GM12874 (cell line): ENCODE measurements around the gene SLC6A9.

ENCODE experiments used
- TF ChIP-seq, protein P1 (sequence below): IDR thresholded peaks from 2 replicates; pipeline ENCODE4 v1.5.1; 2011; ENCODE audit warnings: low read depth, mild to moderate bottlenecking, control low read depth, low read length, moderate library complexity; ENCODE audit not compliant: insufficient read depth

Gene SLC6A9

DNA sequence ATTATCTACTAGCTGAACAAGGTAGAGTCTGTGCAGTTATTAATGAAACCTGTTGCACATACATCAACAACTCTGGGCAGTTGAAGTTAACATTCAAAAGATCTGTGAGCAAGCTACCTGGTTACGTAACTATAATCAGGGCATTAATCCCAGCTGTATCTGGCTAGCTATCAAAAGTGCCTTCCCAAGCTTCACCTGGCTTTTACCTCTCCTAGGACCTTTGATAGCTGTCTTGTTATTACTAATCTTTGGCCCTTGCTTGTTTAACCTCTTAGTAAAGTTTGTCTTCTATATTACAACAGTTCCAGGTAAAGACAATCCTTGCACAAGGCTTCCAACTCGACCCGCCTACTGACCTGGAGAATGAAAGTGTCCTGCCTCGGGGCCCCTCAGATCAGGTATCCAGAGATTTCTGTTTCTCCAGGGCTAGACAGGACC lies 29.6 kb upstream of the SLC6A9 start:
- TF ChIP-seq, protein P1, sequence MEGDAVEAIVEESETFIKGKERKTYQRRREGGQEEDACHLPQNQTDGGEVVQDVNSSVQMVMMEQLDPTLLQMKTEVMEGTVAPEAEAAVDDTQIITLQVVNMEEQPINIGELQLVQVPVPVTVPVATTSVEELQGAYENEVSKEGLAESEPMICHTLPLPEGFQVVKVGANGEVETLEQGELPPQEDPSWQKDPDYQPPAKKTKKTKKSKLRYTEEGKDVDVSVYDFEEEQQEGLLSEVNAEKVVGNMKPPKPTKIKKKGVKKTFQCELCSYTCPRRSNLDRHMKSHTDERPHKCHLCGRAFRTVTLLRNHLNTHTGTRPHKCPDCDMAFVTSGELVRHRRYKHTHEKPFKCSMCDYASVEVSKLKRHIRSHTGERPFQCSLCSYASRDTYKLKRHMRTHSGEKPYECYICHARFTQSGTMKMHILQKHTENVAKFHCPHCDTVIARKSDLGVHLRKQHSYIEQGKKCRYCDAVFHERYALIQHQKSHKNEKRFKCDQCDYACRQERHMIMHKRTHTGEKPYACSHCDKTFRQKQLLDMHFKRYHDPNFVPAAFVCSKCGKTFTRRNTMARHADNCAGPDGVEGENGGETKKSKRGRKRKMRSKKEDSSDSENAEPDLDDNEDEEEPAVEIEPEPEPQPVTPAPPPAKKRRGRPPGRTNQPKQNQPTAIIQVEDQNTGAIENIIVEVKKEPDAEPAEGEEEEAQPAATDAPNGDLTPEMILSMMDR, result no peak

DNA sequence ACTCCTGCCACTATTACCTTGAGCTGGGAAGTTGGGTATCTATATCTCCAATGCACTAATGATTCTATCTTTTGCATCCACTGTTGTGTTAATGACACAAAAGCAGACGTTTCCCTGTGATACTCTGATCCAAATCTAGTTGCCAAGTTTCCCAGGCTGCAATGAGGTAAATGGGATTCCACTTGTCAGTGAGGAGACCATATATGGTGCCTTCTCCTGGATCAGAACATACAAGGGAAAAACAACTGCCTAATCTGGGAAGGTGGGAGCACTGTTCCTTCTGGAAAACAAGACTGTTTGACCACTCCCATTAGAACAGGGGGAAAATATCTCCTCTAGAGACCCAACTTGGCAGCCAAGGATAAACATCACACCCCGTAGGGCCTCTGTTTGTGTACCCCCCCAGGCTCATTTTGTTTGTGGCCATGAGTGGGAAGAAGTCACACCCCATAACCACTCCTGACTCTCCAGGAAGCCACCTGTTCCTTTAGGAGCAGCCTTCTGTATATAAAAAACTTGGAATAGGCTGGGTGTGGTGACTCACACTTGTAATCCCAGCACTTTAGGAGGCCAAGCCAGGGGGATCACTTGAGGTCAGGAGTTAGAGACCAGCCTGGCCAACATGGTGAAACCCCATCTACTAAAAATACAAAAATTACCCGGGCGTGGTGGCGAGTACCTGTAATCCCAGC lies 28.5 kb upstream of the SLC6A9 start:
- TF ChIP-seq, protein P1, result no peak

DNA sequence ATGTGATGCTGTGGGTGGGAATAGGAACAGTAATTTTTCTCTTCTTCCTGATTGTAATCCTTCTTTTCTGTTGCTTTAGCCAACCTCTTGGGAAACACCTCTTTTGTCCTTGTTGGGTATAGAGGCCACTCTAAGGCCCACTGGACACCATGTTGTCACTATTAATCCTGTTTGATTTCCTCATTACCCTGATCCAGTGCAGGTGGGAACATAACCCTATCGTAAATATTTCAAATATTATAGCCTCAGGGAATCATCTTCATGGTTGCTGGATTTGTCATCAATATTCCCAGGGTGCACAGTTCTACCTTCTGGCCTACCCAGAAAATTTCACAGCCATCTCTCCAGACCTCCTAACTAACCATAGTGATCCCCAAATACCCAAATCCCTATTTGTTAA lies 27.9 kb upstream of the SLC6A9 start:
- TF ChIP-seq, protein P1, result no peak

DNA sequence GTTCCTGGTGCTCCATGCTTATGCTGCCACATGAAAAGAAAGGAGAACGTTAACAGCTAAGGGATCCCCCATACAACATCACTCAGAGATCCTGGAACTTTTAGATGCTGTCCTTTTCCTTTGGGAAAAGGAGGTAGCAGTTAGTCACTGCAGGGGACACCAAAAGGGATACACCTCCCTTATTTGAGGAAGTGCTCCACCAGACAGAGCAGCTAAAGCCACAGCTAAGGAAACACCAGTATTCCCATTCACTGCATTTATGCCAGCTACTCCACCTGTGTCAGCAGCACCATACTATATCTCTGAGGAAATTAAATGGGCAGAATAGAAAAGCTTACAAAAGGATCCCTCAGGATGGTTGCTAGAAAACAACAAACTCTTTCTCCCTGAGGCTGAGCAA lies 26.0 kb upstream of the SLC6A9 start:
- TF ChIP-seq, protein P1, result no peak

DNA sequence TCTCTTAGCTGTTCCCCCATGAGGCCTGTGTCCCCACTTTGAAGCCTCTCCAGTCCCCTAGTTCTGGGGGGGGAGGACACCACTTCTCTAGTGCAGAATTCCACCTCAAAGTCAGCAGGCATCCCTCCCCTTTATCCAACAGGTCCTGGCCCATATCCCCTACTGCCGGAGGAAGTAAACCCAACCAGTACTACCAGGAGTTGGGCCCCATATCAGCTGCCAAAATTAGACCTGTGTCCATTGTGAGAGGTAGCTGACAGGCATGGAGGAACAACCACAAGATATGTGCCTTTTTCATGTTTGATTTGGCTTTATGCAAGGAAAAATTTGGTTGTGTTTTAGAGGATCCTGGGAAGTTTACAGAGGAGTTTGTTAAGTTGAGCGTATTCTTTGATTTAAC lies 22.1 kb upstream of the SLC6A9 start:
- TF ChIP-seq, protein P1, result no peak

DNA sequence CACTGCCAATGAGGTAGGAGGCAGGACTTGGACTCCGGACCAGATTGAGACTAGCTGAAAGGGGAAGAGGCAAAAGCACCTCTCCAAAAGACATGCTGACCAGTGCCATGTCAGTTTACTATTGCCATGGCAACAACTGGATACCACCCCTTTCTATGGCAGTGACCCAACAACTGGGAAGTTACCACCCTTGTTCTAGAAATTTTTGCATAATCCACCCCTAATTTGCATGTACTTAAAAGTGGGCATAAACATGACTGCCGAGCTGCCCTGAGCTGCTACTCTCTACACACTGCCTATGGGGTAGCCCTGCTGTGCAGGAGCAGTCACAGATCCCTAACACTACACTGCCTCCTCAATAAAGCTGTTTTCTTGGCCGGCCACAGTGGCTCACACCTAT lies 19.0 kb upstream of the SLC6A9 start:
- TF ChIP-seq, protein P1, result no peak

DNA sequence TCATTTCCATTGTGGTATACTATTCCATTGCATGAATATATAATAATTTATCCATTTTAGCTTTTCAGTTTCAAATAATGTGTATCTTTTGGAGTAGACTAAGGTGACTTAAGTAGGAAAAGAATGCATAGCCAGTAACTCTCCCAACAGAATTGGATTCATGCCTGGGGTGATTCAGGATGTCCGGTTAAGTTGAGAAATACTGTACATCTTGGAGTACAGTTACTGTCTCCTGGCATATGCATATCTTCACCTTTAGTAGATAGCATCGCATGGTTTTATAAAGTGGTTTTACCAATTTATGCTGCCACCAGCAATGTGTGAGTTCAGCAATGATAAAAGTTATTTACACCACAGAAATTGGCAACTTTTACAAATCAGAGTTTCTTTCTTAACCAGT lies 18.6 kb upstream of the SLC6A9 start:
- TF ChIP-seq, protein P1, result no peak
